Osteocyte (in vitro differentiated cells): ENCODE measurements around the gene TMIE. TPM values are rescaled to one million over a fixed set of nuclear protein-coding genes. Genes with fewer than 3 reads are reported as not detected.

ENCODE experiments used
- DNase-seq: peaks from one replicate; pipeline ENCODE4 v3.0.0; 2021; ENCODE audit warnings: mixed read lengths; ENCODE audit not compliant: unreplicated experiment; ENCODE audit errors: extremely low spot score
- H3K27ac Mint-ChIP-seq: one replicate; pipeline ENCODE4 v1.8.0; 2021; ENCODE audit warnings: mild to moderate bottlenecking, mixed read lengths; ENCODE audit not compliant: unreplicated experiment
- H3K27me3 Mint-ChIP-seq: one replicate; pipeline ENCODE4 v1.8.0; 2021; ENCODE audit warnings: mixed read lengths; ENCODE audit not compliant: unreplicated experiment
- H3K36me3 Mint-ChIP-seq: one replicate; pipeline ENCODE4 v1.8.0; 2021; ENCODE audit warnings: mixed read lengths; ENCODE audit not compliant: unreplicated experiment
- H3K4me1 Mint-ChIP-seq: one replicate; pipeline ENCODE4 v1.8.0; 2021; ENCODE audit warnings: mixed read lengths; ENCODE audit not compliant: unreplicated experiment
- H3K4me3 Mint-ChIP-seq: one replicate; pipeline ENCODE4 v1.8.0; 2021; ENCODE audit warnings: mild to moderate bottlenecking, moderate library complexity, mixed read lengths; ENCODE audit not compliant: unreplicated experiment
- H3K9me3 Mint-ChIP-seq: one replicate; pipeline ENCODE4 v1.8.0; 2021; ENCODE audit warnings: mixed read lengths; ENCODE audit not compliant: unreplicated experiment
- total RNA-seq: library from RNA; stranded (reverse); gene quantifications from 2 replicates; pipeline ENCODE4 v1.2.1, GENCODE V29; 2021
- TF ChIP-seq, protein P1 (sequence below): fragments of 200-600 bp; sonication (generic); IDR thresholded peaks from 2 replicates; pipeline ENCODE4 v1.5.0; 2021; ENCODE audit warnings: antibody characterized with exemption, mild to moderate bottlenecking, moderate library complexity

TMIE gene
- total RNA-seq, 1 donor from 2014 or later = not detected

DNA sequence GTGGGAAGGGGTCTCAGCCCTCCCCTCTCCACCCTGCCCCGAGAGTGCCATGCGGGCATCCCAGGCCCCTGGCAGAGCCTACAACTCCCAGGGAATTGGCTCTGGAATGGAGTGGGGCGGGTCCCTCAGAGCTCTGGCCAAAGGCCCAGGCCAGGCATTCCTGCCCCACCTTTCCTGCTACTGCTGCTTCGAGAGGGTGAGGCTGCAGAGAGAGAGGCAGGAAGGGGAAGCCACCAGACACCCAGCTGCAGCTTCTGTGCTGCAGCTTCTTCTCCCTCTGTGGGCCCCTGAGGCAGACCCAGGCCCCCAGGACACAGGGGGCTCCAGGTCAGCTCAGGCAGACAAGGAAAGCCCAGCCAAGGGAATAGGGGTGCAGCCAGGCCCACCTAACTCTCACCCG, 10.4 kb upstream of the TMIE start:
- no peak overlapping the region for H3K27ac Mint-ChIP-seq
- no peak for DNase-seq
- no peak overlapping the region for H3K4me3 Mint-ChIP-seq
- H3K27me3 Mint-ChIP-seq = no peaks in the 10 kb centered on the region
- H3K4me1 Mint-ChIP-seq = peaks cover 10% of the 10 kb centered on the region
- no peaks in the 10 kb centered on the region for H3K9me3 Mint-ChIP-seq
- TF ChIP-seq, protein P1, sequence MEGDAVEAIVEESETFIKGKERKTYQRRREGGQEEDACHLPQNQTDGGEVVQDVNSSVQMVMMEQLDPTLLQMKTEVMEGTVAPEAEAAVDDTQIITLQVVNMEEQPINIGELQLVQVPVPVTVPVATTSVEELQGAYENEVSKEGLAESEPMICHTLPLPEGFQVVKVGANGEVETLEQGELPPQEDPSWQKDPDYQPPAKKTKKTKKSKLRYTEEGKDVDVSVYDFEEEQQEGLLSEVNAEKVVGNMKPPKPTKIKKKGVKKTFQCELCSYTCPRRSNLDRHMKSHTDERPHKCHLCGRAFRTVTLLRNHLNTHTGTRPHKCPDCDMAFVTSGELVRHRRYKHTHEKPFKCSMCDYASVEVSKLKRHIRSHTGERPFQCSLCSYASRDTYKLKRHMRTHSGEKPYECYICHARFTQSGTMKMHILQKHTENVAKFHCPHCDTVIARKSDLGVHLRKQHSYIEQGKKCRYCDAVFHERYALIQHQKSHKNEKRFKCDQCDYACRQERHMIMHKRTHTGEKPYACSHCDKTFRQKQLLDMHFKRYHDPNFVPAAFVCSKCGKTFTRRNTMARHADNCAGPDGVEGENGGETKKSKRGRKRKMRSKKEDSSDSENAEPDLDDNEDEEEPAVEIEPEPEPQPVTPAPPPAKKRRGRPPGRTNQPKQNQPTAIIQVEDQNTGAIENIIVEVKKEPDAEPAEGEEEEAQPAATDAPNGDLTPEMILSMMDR = no peak
- no peaks in the 10 kb centered on the region for H3K36me3 Mint-ChIP-seq

DNA sequence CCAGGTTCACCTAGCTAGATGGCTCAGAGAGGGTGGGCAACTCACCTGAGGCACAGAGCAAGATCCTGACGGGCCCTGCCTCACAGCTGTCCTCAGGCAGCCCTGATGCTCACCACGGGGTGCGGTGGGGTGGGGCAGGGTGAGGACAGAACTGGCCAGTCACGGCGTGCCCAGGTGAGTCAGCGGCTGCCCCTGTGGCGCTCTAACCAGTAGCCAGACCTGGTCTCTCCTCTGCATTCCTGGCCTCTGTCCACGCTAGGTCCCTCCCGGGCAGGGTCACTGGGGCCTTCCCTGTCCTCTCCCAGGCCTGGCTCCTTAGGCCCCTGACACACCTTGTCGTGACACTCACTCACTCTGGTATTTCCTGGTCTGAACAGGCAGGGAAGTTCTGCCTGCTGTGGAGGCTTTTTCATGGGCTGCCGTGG, 8.6 kb upstream of the TMIE start:
- no peaks in the 10 kb centered on the region for H3K9me3 Mint-ChIP-seq
- no peaks in the 10 kb centered on the region for H3K36me3 Mint-ChIP-seq
- peak overlapping the region; percentile 68 for H3K4me3 Mint-ChIP-seq
- H3K27me3 Mint-ChIP-seq = no peaks in the 10 kb centered on the region
- DNase-seq = no peak
- TF ChIP-seq, protein P1 = no peak
- H3K27ac Mint-ChIP-seq = peak overlapping the region; percentile 54
- peaks cover 21% of the 10 kb centered on the region for H3K4me1 Mint-ChIP-seq

DNA sequence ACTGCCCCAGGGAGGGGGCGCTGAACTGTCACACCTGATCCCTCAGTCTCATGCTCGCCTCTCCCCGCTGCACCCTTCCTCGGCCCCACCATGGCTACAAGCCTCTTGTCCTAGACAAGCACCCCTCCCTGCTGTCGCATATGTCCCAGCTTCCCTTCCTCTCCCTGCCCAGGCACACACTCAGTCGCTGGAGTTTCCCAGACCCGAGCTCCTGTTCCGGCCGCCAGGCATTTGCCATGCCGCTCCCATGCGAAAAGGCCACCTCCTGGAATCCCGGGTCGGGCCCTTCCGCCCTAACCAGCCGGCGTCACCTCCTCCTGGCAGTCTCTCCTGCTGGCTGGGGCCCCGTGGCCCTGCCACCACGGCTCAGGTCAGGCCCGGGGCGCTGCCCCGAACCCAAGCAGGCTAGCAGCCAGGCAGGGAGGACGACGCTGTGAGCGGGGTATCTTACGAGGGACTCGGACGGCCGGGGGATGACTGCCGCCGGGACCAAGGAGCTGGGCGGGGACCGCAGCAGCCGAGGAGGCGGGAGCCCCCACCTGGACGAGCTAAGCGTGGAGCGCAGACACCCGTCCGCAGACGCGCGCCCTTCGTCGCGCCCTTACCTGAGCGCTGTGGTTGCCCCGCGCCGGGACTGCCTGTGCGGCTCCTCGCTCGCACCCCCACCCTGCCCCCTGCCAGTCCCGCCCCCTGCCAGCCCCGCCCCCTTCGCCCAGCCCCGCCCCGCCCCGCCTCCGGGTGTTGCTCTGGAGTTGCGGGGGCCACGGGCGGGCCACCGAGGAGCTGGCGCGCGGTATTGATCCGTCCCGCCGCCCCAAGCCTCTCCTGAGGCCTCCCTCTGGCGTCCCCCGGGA, 7.9 kb upstream of the TMIE start, which contains the start of gene ALS2CL:
Gene ALS2CL (minus strand): TSS at position 642 of the 854 bp plus-strand sequence. CDS start 4,239 bp downstream, outside the sequence.
- Mint-ChIP-seq H3K36me3 (no peaks in the 10 kb centered on the region), H3K9me3 (no peaks in the 10 kb centered on the region), H3K4me3 (peak within 1 kb of the TSS; percentile 68), H3K4me1 (peaks cover 21% of the 10 kb centered on the region), H3K27me3 (no peaks in the 10 kb centered on the region), H3K27ac (peak within 1 kb of the TSS; percentile 54)
- TF ChIP-seq, protein P1 = no peak
- no peak for DNase-seq

DNA sequence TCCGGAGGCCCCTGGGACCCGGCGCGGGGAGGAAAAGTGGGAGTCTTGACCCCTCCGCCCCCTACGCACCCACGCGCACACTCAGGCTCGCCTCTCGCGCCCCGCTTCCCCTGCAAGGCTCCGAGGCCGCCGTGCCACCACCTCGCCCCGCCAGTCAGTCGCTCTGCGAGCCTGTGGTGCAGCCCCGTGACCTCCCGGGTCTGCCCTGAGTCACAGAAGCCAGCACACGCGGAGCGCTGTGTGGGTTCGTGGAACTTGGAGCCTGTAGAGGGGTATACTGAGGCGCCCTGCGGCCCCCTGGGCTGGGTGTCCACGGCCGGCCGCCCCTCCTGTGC, 7.3 kb upstream of the TMIE start:
- no peak for DNase-seq
- Mint-ChIP-seq H3K27ac (no peak overlapping the region), H3K4me3 (no peak overlapping the region), H3K27me3 (no peaks in the 10 kb centered on the region), H3K36me3 (no peaks in the 10 kb centered on the region), H3K4me1 (peaks cover 21% of the 10 kb centered on the region), H3K9me3 (no peaks in the 10 kb centered on the region)
- TF ChIP-seq, protein P1 = no peak

DNA sequence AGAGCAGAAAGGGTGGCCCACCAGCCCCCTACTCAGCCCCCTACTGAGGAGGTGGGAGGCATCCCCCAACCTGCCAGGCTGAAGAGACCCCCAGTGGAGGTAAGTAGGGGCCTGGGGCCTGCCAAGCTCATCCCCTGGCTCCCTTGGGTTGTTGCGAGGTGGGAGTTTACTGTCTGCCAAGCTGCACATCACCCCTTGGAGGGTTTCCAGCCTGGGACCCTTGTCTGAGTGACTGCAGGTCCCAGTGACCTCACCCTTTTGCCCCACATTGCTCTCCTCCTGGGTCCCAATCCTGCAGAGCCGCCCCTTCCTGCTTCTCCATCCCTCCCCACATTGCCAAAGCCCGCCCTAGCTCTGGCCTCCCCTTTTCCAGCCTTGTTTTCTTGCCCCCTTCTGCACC, 6.7 kb upstream of the TMIE start:
- TF ChIP-seq, protein P1 = no peak
- no peak overlapping the region for H3K27ac Mint-ChIP-seq
- H3K4me3 Mint-ChIP-seq = no peak overlapping the region
- DNase-seq = no peak
- no peaks in the 10 kb centered on the region for H3K9me3 Mint-ChIP-seq
- H3K36me3 Mint-ChIP-seq = no peaks in the 10 kb centered on the region
- no peaks in the 10 kb centered on the region for H3K27me3 Mint-ChIP-seq
- peaks cover 21% of the 10 kb centered on the region for H3K4me1 Mint-ChIP-seq
